HUES6 (cell line): ENCODE measurements around the gene CPA1.
A peak's percentile ranks its signal among the peaks of the same experiment; 100 is the strongest.
"Not testable (repeated sequence)": the region's sequence is repeated elsewhere in the genome, so short reads cannot be mapped to it uniquely, and the experiment has no call there.

Source experiments
- H3K27ac ChIP-seq: 2 replicates; pipeline ENCODE4 v1.7.0; 2013; ENCODE audit warnings: low read depth, mild to moderate bottlenecking, low read length, inconsistent platforms
- H3K27me3 ChIP-seq: 2 replicates; pipeline ENCODE4 v1.6.1; 2013; ENCODE audit warnings: low read length; ENCODE audit not compliant: control insufficient read depth, insufficient read depth
- H3K36me3 ChIP-seq: 2 replicates; pipeline ENCODE4 v1.6.1; 2013; ENCODE audit warnings: low read length; ENCODE audit not compliant: control insufficient read depth, insufficient read depth
- H3K4me1 ChIP-seq: 2 replicates; pipeline ENCODE4 v1.6.1; 2013; ENCODE audit warnings: low read length; ENCODE audit not compliant: control insufficient read depth, insufficient read depth
- H3K4me3 ChIP-seq: 2 replicates; pipeline ENCODE4 v1.5.1; 2013; ENCODE audit warnings: low read depth, low read length
- H3K9ac ChIP-seq: one replicate; pipeline ENCODE4 v1.6.1; 2013; ENCODE audit warnings: mild to moderate bottlenecking, low read length
- H3K9me3 ChIP-seq: 2 replicates; pipeline ENCODE4 v1.6.1; 2013; ENCODE audit warnings: low read depth, low read length; ENCODE audit not compliant: control insufficient read depth, insufficient read depth

Gene CPA1

DNA sequence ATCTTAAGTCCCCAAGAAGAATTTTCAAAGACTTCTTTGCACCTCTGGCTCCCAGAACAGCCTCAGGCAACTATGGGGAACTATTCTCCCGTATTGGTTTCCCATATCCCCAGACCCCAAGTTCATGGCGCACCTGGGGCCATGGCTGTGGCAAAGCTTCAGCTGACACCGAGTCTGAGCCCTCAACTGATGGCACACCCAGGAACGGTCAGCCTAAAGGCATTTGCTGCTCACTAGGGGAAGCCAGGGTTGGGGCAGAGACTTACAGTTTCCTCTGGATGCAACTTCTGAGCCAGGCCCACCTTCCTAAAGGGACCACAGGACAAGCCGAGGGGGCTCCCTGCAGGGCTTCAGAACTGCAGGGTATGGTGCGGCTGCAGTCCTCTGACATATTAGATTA, 13.7 kb upstream of the CPA1 start:
- Histone ChIP-seq H3K9ac (no peak overlapping the region), H3K27me3 (no peaks in the 10 kb centered on the region), H3K9me3 (no peaks in the 10 kb centered on the region), H3K4me3 (no peak overlapping the region), H3K4me1 (peaks cover 32% of the 10 kb centered on the region), H3K27ac (no peak overlapping the region), H3K36me3 (no peaks in the 10 kb centered on the region)

- H3K4me1 ChIP-seq = peaks cover 32% of the 10 kb centered on the region
- no peak overlapping the region for H3K9ac ChIP-seq
- no peak overlapping the region for H3K4me3 ChIP-seq
- no peaks in the 10 kb centered on the region for H3K27me3 ChIP-seq
- no peak overlapping the region for H3K27ac ChIP-seq
- H3K9me3 ChIP-seq = peaks cover 4% of the 10 kb centered on the region; the same call in 1 of the 2 replicates
- H3K36me3 ChIP-seq = no peaks in the 10 kb centered on the region
Measured at GRCh38 chr7:130367088-130367755, 13.1 kb upstream of the CPA1 start.

DNA sequence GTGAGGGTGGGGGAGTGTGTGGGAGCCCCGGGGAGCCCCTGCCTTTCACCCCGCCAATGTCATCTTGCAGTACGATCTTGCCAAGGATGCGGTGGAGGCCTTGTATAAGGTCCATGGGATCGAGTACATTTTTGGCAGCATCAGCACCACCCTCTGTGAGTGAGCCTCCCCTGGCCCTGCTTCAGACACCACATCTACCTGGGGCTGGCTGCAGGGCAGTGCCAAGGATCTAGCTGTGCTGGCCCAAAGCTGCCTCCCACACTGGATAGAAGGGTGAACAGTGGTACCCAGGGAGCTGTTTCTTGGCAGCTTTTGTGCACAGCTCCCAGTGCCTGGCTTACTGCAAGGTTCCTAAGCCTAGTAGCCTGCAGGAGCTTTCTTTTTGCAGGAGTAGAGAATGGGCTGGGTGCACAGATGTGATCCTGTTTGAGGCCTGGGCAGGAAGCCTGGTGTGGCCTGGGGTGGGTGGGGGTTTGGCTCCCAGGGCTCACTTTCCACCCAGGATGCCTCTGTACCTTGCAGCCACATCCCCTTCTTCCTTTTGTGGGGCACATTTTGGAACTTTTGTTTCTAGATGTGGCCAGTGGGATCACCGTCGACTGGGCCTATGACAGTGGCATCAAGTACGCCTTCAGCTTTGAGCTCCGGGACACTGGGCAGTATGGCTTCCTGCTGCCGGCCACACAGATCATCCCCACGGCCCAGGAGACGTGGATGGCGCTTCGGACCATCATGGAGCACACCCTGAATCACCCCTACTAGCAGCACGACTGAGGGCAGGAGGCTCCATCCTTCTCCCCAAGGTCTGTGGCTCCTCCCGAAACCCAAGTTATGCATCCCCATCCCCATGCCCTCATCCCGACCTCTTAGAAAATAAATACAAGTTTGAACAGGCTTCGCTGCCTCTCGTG, 12.2 kb upstream of the CPA1 start:
- H3K36me3 ChIP-seq = no peaks in the 10 kb centered on the region
- peaks cover 4% of the 10 kb centered on the region; the same call in 1 of the 2 replicates for H3K9me3 ChIP-seq
- no peak overlapping the region for H3K9ac ChIP-seq
- no peak overlapping the region for H3K27ac ChIP-seq
- peaks cover 40% of the 10 kb centered on the region for H3K4me1 ChIP-seq
- no peaks in the 10 kb centered on the region for H3K27me3 ChIP-seq
- H3K4me3 ChIP-seq = no peak overlapping the region

GRCh38 chr7:130369110-130369711, 11.1 kb upstream of the CPA1 start:
- no peak overlapping the region for H3K9ac ChIP-seq
- no peak overlapping the region for H3K27ac ChIP-seq
- H3K4me1 ChIP-seq = peaks cover 51% of the 10 kb centered on the region
- H3K36me3 ChIP-seq = no peaks in the 10 kb centered on the region
- H3K4me3 ChIP-seq = no peak overlapping the region
- no peaks in the 10 kb centered on the region for H3K27me3 ChIP-seq
- peaks cover 4% of the 10 kb centered on the region; the same call in 1 of the 2 replicates for H3K9me3 ChIP-seq

GRCh38 chr7:130369831-130370550, 10.3 kb upstream of the CPA1 start:
- Histone ChIP-seq H3K9me3 (peaks cover 5% of the 10 kb centered on the region), H3K9ac (no peak overlapping the region), H3K27ac (no peak overlapping the region), H3K4me3 (no peak overlapping the region), H3K4me1 (peaks cover 52% of the 10 kb centered on the region), H3K36me3 (no peaks in the 10 kb centered on the region), H3K27me3 (no peaks in the 10 kb centered on the region)

- peaks cover 14% of the 10 kb centered on the region for H3K9me3 ChIP-seq
- no peak overlapping the region for H3K4me3 ChIP-seq
- no peaks in the 10 kb centered on the region for H3K36me3 ChIP-seq
- no peak overlapping the region for H3K9ac ChIP-seq
- peaks cover 42% of the 10 kb centered on the region for H3K4me1 ChIP-seq
- H3K27me3 ChIP-seq = no peaks in the 10 kb centered on the region
- H3K27ac ChIP-seq = no peak overlapping the region
Measured at GRCh38 chr7:130371046-130371445, 9.2 kb upstream of the CPA1 start.

- H3K27ac ChIP-seq = peak overlapping the region; percentile 90; the same call in 1 of the 2 replicates
- H3K9me3 ChIP-seq = peaks cover 27% of the 10 kb centered on the region
- no peak overlapping the region for H3K4me3 ChIP-seq
- no peaks in the 10 kb centered on the region for H3K36me3 ChIP-seq
- peaks cover 39% of the 10 kb centered on the region; the same call in 1 of the 2 replicates for H3K4me1 ChIP-seq
- H3K27me3 ChIP-seq = no peaks in the 10 kb centered on the region
- peak overlapping the region; percentile 73 for H3K9ac ChIP-seq
Measured at GRCh38 chr7:130372402-130373165, 7.7 kb upstream of the CPA1 start.

DNA sequence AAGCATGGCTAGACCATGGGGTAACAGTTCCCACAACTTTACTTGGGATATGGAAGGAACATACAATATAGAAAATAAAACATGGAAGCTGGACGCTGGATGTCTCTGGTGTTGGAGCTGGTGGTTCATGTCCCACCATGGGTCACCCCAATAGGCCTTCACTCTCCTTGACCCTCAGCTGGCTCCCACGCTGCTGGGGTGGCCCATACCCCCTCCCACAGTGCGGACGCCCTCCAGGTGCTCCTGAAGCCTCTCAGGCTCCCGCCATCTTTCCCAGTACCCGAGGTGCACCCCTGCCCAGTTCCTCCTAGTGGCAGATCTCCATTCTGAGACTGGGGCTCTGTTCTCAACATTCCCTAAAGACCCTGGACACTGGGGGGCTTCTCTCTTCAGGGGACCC, 5.8 kb upstream of the CPA1 start:
- no peaks in the 10 kb centered on the region for H3K36me3 ChIP-seq
- no peaks in the 10 kb centered on the region for H3K27me3 ChIP-seq
- peak overlapping the region; percentile 90; the same call in 1 of the 2 replicates for H3K27ac ChIP-seq
- no peak overlapping the region for H3K4me3 ChIP-seq
- peaks cover 27% of the 10 kb centered on the region; the same call in 1 of the 2 replicates for H3K4me1 ChIP-seq
- H3K9ac ChIP-seq = peak overlapping the region; percentile 73
- H3K9me3 ChIP-seq = peaks cover 27% of the 10 kb centered on the region

DNA sequence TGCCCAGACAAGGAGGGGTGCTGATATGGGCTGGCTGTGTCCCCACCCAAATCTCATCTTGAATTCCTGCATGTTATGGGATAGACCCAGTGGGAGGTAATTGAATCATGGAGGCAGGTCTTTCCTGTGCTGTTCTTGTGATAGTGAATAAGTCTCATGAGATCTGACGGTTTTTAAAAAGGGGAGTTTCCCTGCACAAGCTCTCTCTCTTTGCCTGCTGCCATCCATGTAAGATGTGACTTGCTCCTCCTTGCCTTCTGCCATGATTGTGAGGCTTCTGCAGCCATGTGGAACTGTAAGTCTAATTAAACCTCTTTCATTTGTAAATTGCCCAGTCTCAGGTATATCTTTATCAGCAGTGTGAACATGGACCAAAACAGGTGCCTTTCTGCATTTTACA, 3.8 kb upstream of the CPA1 start:
- H3K4me3 ChIP-seq, H3K36me3 ChIP-seq, H3K27me3 ChIP-seq, H3K27ac ChIP-seq, H3K9ac ChIP-seq: not testable (repeated sequence)
- H3K9me3 ChIP-seq = peaks cover 27% of the 10 kb centered on the region
- H3K4me1 ChIP-seq = peaks cover 30% of the 10 kb centered on the region; the same call in 1 of the 2 replicates

DNA sequence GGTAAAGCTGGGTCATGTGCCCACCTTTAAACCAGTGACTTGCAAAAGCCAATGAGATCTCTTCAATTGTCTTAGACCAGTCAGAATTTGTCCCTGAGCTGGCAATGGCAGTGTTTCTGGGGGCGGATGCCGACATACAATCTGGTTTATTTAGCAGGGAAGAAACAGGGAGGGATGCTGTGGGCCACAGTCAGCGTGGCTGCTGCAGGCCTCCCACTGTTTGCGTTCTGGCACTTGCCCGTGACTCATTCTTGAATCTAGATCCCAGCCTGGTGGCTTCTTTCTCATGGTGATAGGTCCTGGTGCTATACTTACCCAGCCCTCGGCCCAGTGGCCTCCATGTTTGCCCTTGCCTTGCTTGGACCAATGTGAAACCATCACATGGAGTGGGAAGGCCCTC, 3.1 kb upstream of the CPA1 start:
- no peaks in the 10 kb centered on the region for H3K36me3 ChIP-seq
- no peak overlapping the region for H3K4me3 ChIP-seq
- H3K9me3 ChIP-seq = peaks cover 23% of the 10 kb centered on the region
- H3K9ac ChIP-seq = no peak overlapping the region
- no peak overlapping the region for H3K27ac ChIP-seq
- peaks cover 30% of the 10 kb centered on the region; the same call in 1 of the 2 replicates for H3K4me1 ChIP-seq
- H3K27me3 ChIP-seq = no peaks in the 10 kb centered on the region
